Ovary (tissue), 9 donors: ENCODE data around the gene CACNA1D. TPM values are rescaled to one million over a fixed set of nuclear protein-coding genes. Genes with fewer than 3 reads are reported as not detected.

Experiments
- DNase-seq, 5 donors: peaks; one replicate each; pipeline ENCODE4 v3.0.0-alpha.2; 2019 to 2020
- H3K27ac ChIP-seq, 2 donors: fragments of 200-600 bp; one replicate each; pipeline versions ENCODE4 v1.5.1 to v1.8.0; 2019 to 2022
- H3K27me3 ChIP-seq: fragments of 200-600 bp; one replicate; pipeline ENCODE4 v1.8.0; 2022
- H3K36me3 ChIP-seq: fragments of 200-600 bp; sonication (generic); one replicate; pipeline ENCODE4 v1.5.1; 2019
- H3K4me1 ChIP-seq: one replicate; pipeline ENCODE4 v1.8.1; 2013; ENCODE audit warnings: mild to moderate bottlenecking, moderate library complexity; ENCODE audit not compliant: insufficient read depth
- H3K4me3 ChIP-seq: fragments of 200-600 bp; sonication (generic); one replicate; pipeline ENCODE4 v1.5.1; 2017
- H3K9me3 ChIP-seq, 2 donors: fragments of 200-600 bp in 1 of 2; sonication (generic) in 1 of 2; one replicate each; pipeline versions ENCODE4 v1.5.1 to v1.8.1; 2013 to 2019; ENCODE audit warnings: mild to moderate bottlenecking in 1 of 2, moderate library complexity in 1 of 2
- EP300 ChIP-seq: sonication (generic); formaldehyde crosslinking; IDR thresholded peaks from one replicate; pipeline ENCODE4 v1.6.1; 2017; ENCODE audit warnings: antibody characterized with exemption
- POLR2A ChIP-seq: fragments of 450-650 bp; IDR thresholded peaks from one replicate; pipeline ENCODE4 v1.6.1; 2017; ENCODE audit warnings: antibody characterized with exemption, mild to moderate bottlenecking, moderate library complexity
- WGBS, 3 donors: extraction: QIAGEN DNeasy Blood & Tissue Kit in 1 of 3; methylation state at CpG; one replicate each; pipeline versions ENCODE4 v1.1.5 to v1.1.7; 2013 to 2017; 5-methylcytosine and 5-hydroxymethylcytosine counted together
- intact Hi-C, 4 donors: fragments of 100-400 bp; cut with DNase I; formaldehyde crosslinking; loops; one replicate each; pipeline versions ENCODE4 v1.11.0 to v1.15.1; 2022 to 2023
- polyA plus RNA-seq, 2 donors: library from polyadenylated mRNA; stranded (reverse); fragments of 200-250 nt in 1 of 2; fragments of 350-450 nt in 1 of 2; fragmentation: Illumina TruSeq in 1 of 2; extraction: RNeasy Lipid Tissue Mini Kit (QIAGEN cat#74804) in 1 of 2; gene quantifications; one replicate each; pipeline ENCODE4 v1.2.3, GENCODE V29; 2013 to 2014
- total RNA-seq, 7 donors: library from RNA; depleted of rRNA in 2 of 7; stranded (reverse); fragments of >200 nt in 2 of 7; fragmentation: NEBNext Ultra II Directional in 3 of 7; extraction: Animal tissue kit (Norgen Biotek cat#: 25700) in 3 of 7; gene quantifications; one replicate each; pipeline versions ENCODE4 v1.1.0 to v1.2.4, GENCODE V29; 2016 to 2023
- TF ChIP-seq, protein P1 (sequence below), 3 donors: fragments of 450-650 bp in 2 of 3; fragments of 200-600 bp in 1 of 3; IDR thresholded peaks; one replicate each; pipeline versions ENCODE4 v1.5.1 to v1.8.0; 2016 to 2022; ENCODE audit warnings: antibody characterized with exemption in 3 of 3, mild to moderate bottlenecking in 1 of 3
- donor health status: DM: no; HTN: no; CAD: no; lungs with moderate emphysema.
- donor health status: DM: no; HTN: no; CAD: no.
- donor health status: Bipolar disorder and iron deficiency.
- donor health status: DM: yes; HTN: yes; CAD: no.
- donor health status: DM: no; HTN: no; CAD: no.
- donor health status: DM: yes; HTN: yes; CAD: no.

The CACNA1D gene
- total and polyA plus RNA-seq, 9 donors, result 0.23 to 9.3 (median 5.1) TPM

DNA sequence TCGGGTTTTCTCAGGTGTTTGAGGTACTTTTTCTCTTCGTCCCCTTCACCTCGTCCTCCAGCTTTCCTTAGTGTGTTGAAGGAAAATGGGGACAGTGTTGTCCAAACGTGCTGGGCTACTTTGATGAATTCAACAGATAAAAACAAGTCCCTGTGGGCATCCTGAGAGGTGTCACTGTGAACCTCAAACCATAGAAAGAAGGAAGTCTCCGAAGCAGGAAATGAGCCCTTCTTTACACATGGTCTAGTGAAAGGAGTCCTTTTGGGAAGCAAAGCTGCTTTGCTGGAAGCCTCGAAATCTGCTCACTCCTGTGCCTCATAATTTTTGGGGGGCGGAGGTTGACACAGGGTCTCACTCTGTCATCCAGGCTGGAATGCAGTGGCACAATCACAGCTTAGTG is 362.6 kb downstream of the CACNA1D start:
- Histone ChIP-seq H3K27me3 (no peaks in the 10 kb centered on the region), H3K27ac (no peak overlapping the region), H3K9me3 (no peaks in the 10 kb centered on the region), H3K36me3 (no peaks in the 10 kb centered on the region), H3K4me3 (no peak overlapping the region), H3K4me1 (no peaks in the 10 kb centered on the region)
- TF ChIP-seq, protein P1, sequence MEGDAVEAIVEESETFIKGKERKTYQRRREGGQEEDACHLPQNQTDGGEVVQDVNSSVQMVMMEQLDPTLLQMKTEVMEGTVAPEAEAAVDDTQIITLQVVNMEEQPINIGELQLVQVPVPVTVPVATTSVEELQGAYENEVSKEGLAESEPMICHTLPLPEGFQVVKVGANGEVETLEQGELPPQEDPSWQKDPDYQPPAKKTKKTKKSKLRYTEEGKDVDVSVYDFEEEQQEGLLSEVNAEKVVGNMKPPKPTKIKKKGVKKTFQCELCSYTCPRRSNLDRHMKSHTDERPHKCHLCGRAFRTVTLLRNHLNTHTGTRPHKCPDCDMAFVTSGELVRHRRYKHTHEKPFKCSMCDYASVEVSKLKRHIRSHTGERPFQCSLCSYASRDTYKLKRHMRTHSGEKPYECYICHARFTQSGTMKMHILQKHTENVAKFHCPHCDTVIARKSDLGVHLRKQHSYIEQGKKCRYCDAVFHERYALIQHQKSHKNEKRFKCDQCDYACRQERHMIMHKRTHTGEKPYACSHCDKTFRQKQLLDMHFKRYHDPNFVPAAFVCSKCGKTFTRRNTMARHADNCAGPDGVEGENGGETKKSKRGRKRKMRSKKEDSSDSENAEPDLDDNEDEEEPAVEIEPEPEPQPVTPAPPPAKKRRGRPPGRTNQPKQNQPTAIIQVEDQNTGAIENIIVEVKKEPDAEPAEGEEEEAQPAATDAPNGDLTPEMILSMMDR (IDR thresholded peaks at IDR 0.05), result no peak
- TF ChIP-seq POLR2A, result no peak
- no peak for TF ChIP-seq EP300
- intact Hi-C loops, result no loop called here
- WGBS, 3 donors, result 64 to 90% (median 89%) methylated on average over 7 of the region's 7 CpGs
- no peak for DNase-seq

- WGBS, 3 donors, result 76 to 85% (median 78%) methylated on average over 7 of the region's 7 CpGs
- intact Hi-C loops, result no loop called here
- no peaks in the 10 kb centered on the region for H3K27me3 ChIP-seq
- H3K4me3 ChIP-seq, result no peak overlapping the region
- H3K4me1 ChIP-seq, result no peaks in the 10 kb centered on the region
- no peaks in the 10 kb centered on the region for H3K36me3 ChIP-seq
- DNase-seq, result no peak
- no peaks in the 10 kb centered on the region for H3K9me3 ChIP-seq
- TF ChIP-seq, protein P1 (IDR thresholded peaks at IDR 0.05), result no peak
- TF ChIP-seq POLR2A, result no peak
- no peak for TF ChIP-seq EP300
- H3K27ac ChIP-seq, result no peak overlapping the region
These were observed 363.8 kb downstream of the CACNA1D start for GRCh38 chr3:53858096-53858741.

GRCh38 chr3:53859178-53859577 is 364.8 kb downstream of the CACNA1D start:
- no peaks in the 10 kb centered on the region for H3K27me3 ChIP-seq
- intact Hi-C loops, result no loop called here
- H3K4me3 ChIP-seq, result no peak overlapping the region
- H3K9me3 ChIP-seq, result no peaks in the 10 kb centered on the region
- no peaks in the 10 kb centered on the region for H3K4me1 ChIP-seq
- WGBS, 3 donors, result 87 to 94% (median 89%) methylated on average over 6 of the region's 6 CpGs
- H3K36me3 ChIP-seq, result no peaks in the 10 kb centered on the region
- DNase-seq, result no peak
- H3K27ac ChIP-seq, result no peak overlapping the region
- no peak for TF ChIP-seq POLR2A
- TF ChIP-seq, protein P1 (IDR thresholded peaks at IDR 0.05), result no peak
- no peak for TF ChIP-seq EP300

- TF ChIP-seq, protein P1 (IDR thresholded peaks at IDR 0.05), result no peak
- no peak for TF ChIP-seq POLR2A
- Histone ChIP-seq H3K27ac (no peak overlapping the region), H3K27me3 (no peaks in the 10 kb centered on the region), H3K4me1 (no peaks in the 10 kb centered on the region), H3K36me3 (no peaks in the 10 kb centered on the region), H3K9me3 (no peaks in the 10 kb centered on the region), H3K4me3 (no peak overlapping the region)
- 54 to 73% (median 70%) methylated on average over 4 of the region's 4 CpGs for WGBS, 3 donors
- DNase-seq, result no peak
- intact Hi-C loops, result no loop called here
These were observed 365.8 kb downstream of the CACNA1D start for GRCh38 chr3:53860196-53860595.
